GM23338 (cell line): ENCODE results near the gene GHRHR. TPM values are rescaled to one million over a fixed set of nuclear protein-coding genes. Genes with fewer than 3 reads are reported as not detected.

ENCODE experiments used
- ATAC-seq: fragments of 200-7000 bp; cut with Tn5 transposase; 3 replicates; pipeline ENCODE4 v1.9.1; 2020
- DNase-seq: peaks from one replicate; pipeline ENCODE4 v3.0.0-alpha.2; 2015; ENCODE audit warnings: low spot score
- H2AFZ ChIP-seq: fragments of 200-600 bp; sonication (generic); 2 replicates; pipeline ENCODE4 v1.8.0; 2016; ENCODE audit warnings: antibody characterized with exemption, mild to moderate bottlenecking, moderate library complexity
- H3F3A ChIP-seq: fragments of 200-600 bp; sonication (generic); replicated peaks from 2 replicates; pipeline ENCODE4 v1.8.0; 2017; ENCODE audit warnings: antibody characterized with exemption, mixed run types, low read depth
- H3K27ac ChIP-seq: fragments of 200-600 bp; sonication (generic); 2 replicates; pipeline ENCODE4 v1.6.1; 2016; ENCODE audit warnings: low read depth
- H3K27me3 ChIP-seq: fragments of 200-600 bp; sonication (generic); 2 replicates; pipeline ENCODE4 v1.8.0; 2016; ENCODE audit warnings: mild to moderate bottlenecking, mixed run types, moderate library complexity; ENCODE audit not compliant: insufficient read depth
- H3K36me3 ChIP-seq: fragments of 200-600 bp; sonication (generic); 2 replicates; pipeline ENCODE4 v1.8.0; 2016; ENCODE audit warnings: mild to moderate bottlenecking; ENCODE audit not compliant: insufficient read depth
- H3K4me1 ChIP-seq: fragments of 200-600 bp; sonication (generic); 2 replicates; pipeline ENCODE4 v1.8.0; 2016; ENCODE audit warnings: mild to moderate bottlenecking, moderate library complexity; ENCODE audit not compliant: insufficient read depth
- H3K4me2 ChIP-seq: fragments of 200-600 bp; sonication (generic); 2 replicates; pipeline ENCODE4 v1.7.1; 2017; ENCODE audit warnings: mixed run types
- H3K4me3 ChIP-seq: fragments of 200-600 bp; sonication (generic); 2 replicates; pipeline ENCODE4 v1.6.1; 2016; ENCODE audit warnings: mixed run types
- H3K79me2 ChIP-seq: fragments of 200-600 bp; sonication (generic); replicated peaks from 2 replicates; pipeline ENCODE4 v1.8.0; 2017; ENCODE audit warnings: mild to moderate bottlenecking; ENCODE audit not compliant: insufficient read depth
- H3K9me2 ChIP-seq: fragments of 200-600 bp; sonication (generic); 2 replicates; pipeline ENCODE4 v1.8.0; 2017; ENCODE audit not compliant: insufficient read depth
- H4K20me1 ChIP-seq: fragments of 200-600 bp; sonication (generic); replicated peaks from 2 replicates; pipeline ENCODE4 v1.8.0; 2017; ENCODE audit warnings: mild to moderate bottlenecking; ENCODE audit not compliant: insufficient read depth
- H3K27ac Mint-ChIP-seq: 2 replicates; pipeline ENCODE4 v1.8.0; 2020; ENCODE audit warnings: inconsistent platforms, mild to moderate bottlenecking, moderate library complexity, mixed read lengths
- H3K27me3 Mint-ChIP-seq: 3 replicates; pipeline ENCODE4 v1.8.0; 2022; ENCODE audit warnings: low read depth, mild to moderate bottlenecking, moderate library complexity, mixed read lengths, inconsistent platforms; ENCODE audit not compliant: insufficient read depth, poor library complexity
- H3K36me3 Mint-ChIP-seq: 3 replicates; pipeline ENCODE4 v1.8.0; 2021; ENCODE audit warnings: low read depth, mild to moderate bottlenecking, inconsistent platforms, moderate library complexity, mixed read lengths
- H3K4me1 Mint-ChIP-seq: 3 replicates; pipeline ENCODE4 v1.8.0; 2020; ENCODE audit warnings: mild to moderate bottlenecking, inconsistent platforms, mixed read lengths
- H3K4me3 Mint-ChIP-seq: 3 replicates; pipeline ENCODE4 v1.8.0; 2021; ENCODE audit warnings: moderate library complexity, mild to moderate bottlenecking, inconsistent platforms, mixed read lengths
- H3K9me3 Mint-ChIP-seq: 3 replicates; pipeline ENCODE4 v1.8.0; 2020; ENCODE audit warnings: moderate library complexity, mild to moderate bottlenecking, inconsistent platforms, mixed read lengths
- EZH2 ChIP-seq: fragments of 200-600 bp; sonication (generic); IDR thresholded peaks from one replicate; pipeline ENCODE4 v1.8.0; 2017; ENCODE audit warnings: antibody characterized with exemption, mild to moderate bottlenecking, low read depth; ENCODE audit not compliant: unreplicated experiment
- JUNB ChIP-seq: IDR thresholded peaks from one replicate; pipeline ENCODE4 v1.6.1; 2016; ENCODE audit warnings: antibody characterized with exemption; ENCODE audit not compliant: unreplicated experiment
- ZNF331 ChIP-seq: fragments of 250-450 bp; sonication (Bioruptor Pico); IDR thresholded peaks from 2 replicates; pipeline ENCODE4 v1.5.0; 2020; ENCODE audit warnings: low read depth, mild to moderate bottlenecking, moderate library complexity
- ZNF462 ChIP-seq: fragments of 250-450 bp; sonication (Bioruptor Pico); IDR thresholded peaks from 2 replicates; pipeline ENCODE4 v1.5.0; 2020; ENCODE audit warnings: mild to moderate bottlenecking, moderate library complexity
- polyA plus RNA-seq: library from polyadenylated mRNA; unstranded; fragments of >200 nt; fragmentation: Nextera tagmentation; extraction: Ambion mirVana; gene quantifications from 2 replicates; pipeline ENCODE4 v1.2.1, GENCODE V29; 2016
- total RNA-seq: library from RNA; depleted of rRNA; stranded (reverse); fragments of >200 nt; shearing (Covaris generic); gene quantifications from 2 replicates; pipeline ENCODE4 v1.2.3, GENCODE V29; 2014
- TF ChIP-seq, protein P1 (sequence below): IDR thresholded peaks from one replicate; pipeline ENCODE4 v1.6.1; 2018; ENCODE audit warnings: antibody characterized with exemption; ENCODE audit not compliant: unreplicated experiment

The GHRHR gene
- total and polyA plus RNA-seq, 2 experiments from 2014 or later: 2.2 TPM; not detected in 1

- TF ChIP-seq ZNF462 (CRISPR knock-in tag): no peak
Measured at GRCh38 chr7:30970074-30970473, 6.3 kb downstream of the GHRHR start (continued).

DNA sequence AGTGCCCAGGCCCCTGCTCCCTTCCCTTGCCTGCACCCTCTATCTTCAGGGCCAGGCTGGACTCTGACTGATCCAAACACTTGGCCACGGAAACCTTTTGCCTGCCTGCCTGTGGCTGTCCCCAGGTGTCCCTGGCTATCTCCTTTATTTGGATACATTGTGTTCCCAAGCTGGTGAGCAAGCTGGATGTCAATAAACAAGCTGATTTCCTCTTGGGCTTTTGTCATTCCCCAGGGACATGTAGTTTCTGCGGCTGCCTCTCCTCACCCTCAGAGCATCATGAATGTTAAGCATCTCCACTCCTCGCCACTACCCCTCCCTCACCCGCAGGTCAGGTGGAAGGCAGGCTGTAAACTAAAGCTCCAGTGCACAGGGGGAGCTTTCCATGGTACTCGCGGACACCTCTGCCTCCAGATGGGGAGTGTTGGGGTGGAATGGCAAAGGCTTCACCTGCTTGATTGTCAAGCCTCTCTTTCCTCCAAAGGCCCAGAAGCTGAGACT lies 6.9 kb downstream of the GHRHR start:
- no peak overlapping the region for H3K4me3 ChIP-seq
- peaks cover 16% of the 10 kb centered on the region for H3K27me3 Mint-ChIP-seq
- no peaks in the 10 kb centered on the region for H3K36me3 Mint-ChIP-seq
- no peaks in the 10 kb centered on the region for H4K20me1 ChIP-seq
- no peaks in the 10 kb centered on the region for H3K79me2 ChIP-seq
- no peaks in the 10 kb centered on the region; the same call in 1 of the 2 replicates for H3K9me2 ChIP-seq
- H2AFZ ChIP-seq: no peak overlapping the region
- no peak overlapping the region for H3K4me2 ChIP-seq
- H3K27ac Mint-ChIP-seq: no peak overlapping the region
- no peak overlapping the region for H3K4me3 Mint-ChIP-seq
- H3F3A ChIP-seq: no peaks in the 10 kb centered on the region
- peak; percentile 59 for DNase-seq
- H3K36me3 ChIP-seq: no peaks in the 10 kb centered on the region
- H3K27me3 ChIP-seq: no peaks in the 10 kb centered on the region
- peaks cover 9% of the 10 kb centered on the region for H3K4me1 Mint-ChIP-seq
- H3K27ac ChIP-seq: no peak overlapping the region
- no peaks in the 10 kb centered on the region for H3K9me3 Mint-ChIP-seq
- no peaks in the 10 kb centered on the region for H3K4me1 ChIP-seq
- peak; percentile 64 for ATAC-seq
- TF ChIP-seq ZNF462 (CRISPR knock-in tag): no peak
- TF ChIP-seq, protein P1, sequence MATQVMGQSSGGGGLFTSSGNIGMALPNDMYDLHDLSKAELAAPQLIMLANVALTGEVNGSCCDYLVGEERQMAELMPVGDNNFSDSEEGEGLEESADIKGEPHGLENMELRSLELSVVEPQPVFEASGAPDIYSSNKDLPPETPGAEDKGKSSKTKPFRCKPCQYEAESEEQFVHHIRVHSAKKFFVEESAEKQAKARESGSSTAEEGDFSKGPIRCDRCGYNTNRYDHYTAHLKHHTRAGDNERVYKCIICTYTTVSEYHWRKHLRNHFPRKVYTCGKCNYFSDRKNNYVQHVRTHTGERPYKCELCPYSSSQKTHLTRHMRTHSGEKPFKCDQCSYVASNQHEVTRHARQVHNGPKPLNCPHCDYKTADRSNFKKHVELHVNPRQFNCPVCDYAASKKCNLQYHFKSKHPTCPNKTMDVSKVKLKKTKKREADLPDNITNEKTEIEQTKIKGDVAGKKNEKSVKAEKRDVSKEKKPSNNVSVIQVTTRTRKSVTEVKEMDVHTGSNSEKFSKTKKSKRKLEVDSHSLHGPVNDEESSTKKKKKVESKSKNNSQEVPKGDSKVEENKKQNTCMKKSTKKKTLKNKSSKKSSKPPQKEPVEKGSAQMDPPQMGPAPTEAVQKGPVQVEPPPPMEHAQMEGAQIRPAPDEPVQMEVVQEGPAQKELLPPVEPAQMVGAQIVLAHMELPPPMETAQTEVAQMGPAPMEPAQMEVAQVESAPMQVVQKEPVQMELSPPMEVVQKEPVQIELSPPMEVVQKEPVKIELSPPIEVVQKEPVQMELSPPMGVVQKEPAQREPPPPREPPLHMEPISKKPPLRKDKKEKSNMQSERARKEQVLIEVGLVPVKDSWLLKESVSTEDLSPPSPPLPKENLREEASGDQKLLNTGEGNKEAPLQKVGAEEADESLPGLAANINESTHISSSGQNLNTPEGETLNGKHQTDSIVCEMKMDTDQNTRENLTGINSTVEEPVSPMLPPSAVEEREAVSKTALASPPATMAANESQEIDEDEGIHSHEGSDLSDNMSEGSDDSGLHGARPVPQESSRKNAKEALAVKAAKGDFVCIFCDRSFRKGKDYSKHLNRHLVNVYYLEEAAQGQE: peak; percentile 71
- TF ChIP-seq ZNF331 (CRISPR knock-in tag): no peak
- no peak for TF ChIP-seq JUNB
- no peak for TF ChIP-seq EZH2
